HEK293T (cell line): ENCODE measurements around the gene NECTIN1.

Experiments
- CTCF ChIA-PET: fragments of 350-600 bp; formaldehyde crosslinking; extraction: SDS; loops from one replicate; lab custom pipeline; 2021; ENCODE audit warnings: antibody characterized with exemption, inconsistent platforms; lab: Yijun Ruan, JAX
- POLR2A ChIA-PET: fragments of 350-600 bp; formaldehyde crosslinking; extraction: SDS; loops from one replicate; lab custom pipeline; 2020; ENCODE audit warnings: antibody characterized with exemption, inconsistent platforms; lab: Yijun Ruan, JAX
- DNase-seq: peaks from one replicate; pipeline ENCODE4 v3.0.0; 2012; ENCODE audit warnings: mixed read lengths; ENCODE audit errors: extremely low spot score
- ARNT ChIP-seq: fragments of 450-650 bp; IDR thresholded peaks from 2 replicates; pipeline ENCODE4 v1.6.1; 2017; ENCODE audit warnings: mild to moderate bottlenecking
- BHLHE40 ChIP-seq: fragments of 450-650 bp; IDR thresholded peaks from 2 replicates; pipeline ENCODE4 v1.6.1; 2016; ENCODE audit warnings: mild to moderate bottlenecking, moderate library complexity, borderline replicate concordance
- CTBP1 ChIP-seq: fragments of 450-650 bp; IDR thresholded peaks from 2 replicates; pipeline ENCODE4 v1.6.1; 2016; ENCODE audit warnings: borderline replicate concordance
- ELF4 ChIP-seq: fragments of 450-650 bp; IDR thresholded peaks from 2 replicates; pipeline ENCODE4 v1.6.1; 2017; ENCODE audit warnings: antibody characterized with exemption
- FOXA1 ChIP-seq: fragments of 450-650 bp; IDR thresholded peaks from 2 replicates; pipeline ENCODE4 v1.6.1; 2016; ENCODE audit warnings: mild to moderate bottlenecking
- FOXK2 ChIP-seq: fragments of 450-650 bp; IDR thresholded peaks from 2 replicates; pipeline ENCODE4 v1.6.1; 2016; ENCODE audit warnings: mild to moderate bottlenecking
- FOXM1 ChIP-seq: fragments of 450-650 bp; IDR thresholded peaks from 2 replicates; pipeline ENCODE4 v1.6.1; 2017; ENCODE audit warnings: mild to moderate bottlenecking, borderline replicate concordance
- HDGF ChIP-seq: fragments of 450-650 bp; IDR thresholded peaks from 2 replicates; pipeline ENCODE4 v1.6.1; 2017; ENCODE audit warnings: antibody characterized with exemption, borderline replicate concordance
- L3MBTL2 ChIP-seq: fragments of 450-650 bp; conservative IDR thresholded peaks from 2 replicates; pipeline ENCODE4 v1.6.1; 2016; ENCODE audit warnings: mild to moderate bottlenecking
- LEF1 ChIP-seq: fragments of 450-650 bp; IDR thresholded peaks from 2 replicates; pipeline ENCODE4 v1.6.1; 2017; ENCODE audit warnings: mild to moderate bottlenecking, borderline replicate concordance
- NFRKB ChIP-seq: fragments of 450-650 bp; IDR thresholded peaks from 2 replicates; pipeline ENCODE4 v1.6.1; 2016; ENCODE audit warnings: mild to moderate bottlenecking, moderate library complexity
- PKNOX1 ChIP-seq: fragments of 450-650 bp; IDR thresholded peaks from 2 replicates; pipeline ENCODE4 v1.6.1; 2016
- SP1 ChIP-seq: fragments of 450-650 bp; IDR thresholded peaks from 2 replicates; pipeline ENCODE4 v1.6.1; 2017
- SUZ12 ChIP-seq: fragments of 450-650 bp; IDR thresholded peaks from 2 replicates; pipeline ENCODE4 v1.6.1; 2016; ENCODE audit warnings: mild to moderate bottlenecking
- TARDBP ChIP-seq: fragments of 450-650 bp; IDR thresholded peaks from 2 replicates; pipeline ENCODE4 v1.6.1; 2016
- ZNF384 ChIP-seq: fragments of 450-650 bp; IDR thresholded peaks from 2 replicates; pipeline ENCODE4 v1.6.1; 2016

NECTIN1 gene

DNA sequence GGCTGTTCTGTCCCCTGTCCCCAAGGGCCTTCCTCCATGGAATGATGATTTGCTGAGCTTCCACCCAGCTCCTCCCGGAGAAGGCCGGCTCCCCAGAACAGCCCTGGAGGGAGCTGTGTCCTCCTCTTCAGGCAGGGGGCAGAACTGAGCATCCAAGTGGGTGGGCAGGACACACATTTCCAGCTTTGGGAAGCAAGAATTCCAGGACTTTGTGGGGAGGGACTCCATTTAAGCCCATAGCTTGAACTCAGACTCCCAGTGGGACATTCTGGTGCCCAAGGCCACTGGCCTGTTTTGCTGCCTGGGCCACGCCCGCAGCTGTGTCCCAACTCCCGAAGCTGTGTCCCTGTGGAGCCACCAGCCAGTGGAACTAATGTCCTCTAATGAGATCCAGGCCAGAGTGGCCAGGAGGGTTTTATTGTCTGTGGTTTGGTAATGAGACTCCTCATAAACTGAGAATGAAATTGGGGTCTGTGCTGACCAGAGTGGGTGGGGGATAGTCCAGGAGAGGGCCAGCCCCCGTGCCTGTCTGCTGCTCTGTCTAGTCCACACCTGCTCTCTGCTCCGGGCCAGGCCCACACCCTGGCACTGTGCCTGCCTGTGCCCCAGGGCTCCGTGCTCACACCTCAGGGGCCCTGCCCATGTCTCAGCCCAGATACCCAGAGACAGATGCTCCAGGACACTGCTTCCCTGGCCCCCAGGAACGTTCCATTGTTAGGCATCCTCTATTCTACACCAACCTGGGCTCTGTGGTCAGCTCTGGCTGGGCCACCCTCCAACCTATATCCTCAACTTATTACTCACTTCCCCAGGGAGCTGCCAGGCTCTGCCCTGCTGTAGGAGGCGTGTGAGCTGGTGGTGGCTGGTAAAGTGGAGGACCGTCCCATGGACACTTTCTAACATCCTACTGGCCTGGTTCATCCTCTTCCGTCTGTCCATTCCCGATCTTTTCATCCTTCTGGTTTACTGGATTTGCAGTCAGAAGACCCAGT, 7.6 kb downstream of the NECTIN1 start:
- TF ChIP-seq FOXA1 (no peak), TARDBP (no peak), FOXK2 (no peak), ZNF384 (no peak), ARNT (no peak), LEF1 (no peak), ELF4 (no peak), NFRKB (no peak), HDGF (no peak), FOXM1 (no peak), L3MBTL2 (no peak), CTBP1 (no peak), SP1 (no peak), PKNOX1 (no peak), BHLHE40 (no peak)
- CTCF ChIA-PET = interaction anchor here (0.6 to 1.2 kb wide), 11 partner anchors 8 to 273 kb away, joined by 3 to 8 read pairs (median 3); partner anchors contain the start of gene NECTIN1
- POLR2A ChIA-PET = no interaction called here
- DNase-seq = peak; percentile 75

GRCh38 chr11:119720311-119720913, 8.6 kb downstream of the NECTIN1 start:
- TF ChIP-seq SP1 = no peak
- POLR2A ChIA-PET = no interaction called here
- DNase-seq = no peak
- CTCF ChIA-PET = interaction anchor here (0.6 to 1.2 kb wide), 8 partner anchors 9 to 38 kb away, joined by 3 to 8 read pairs (median 4); partner anchors contain the start of gene NECTIN1

DNA sequence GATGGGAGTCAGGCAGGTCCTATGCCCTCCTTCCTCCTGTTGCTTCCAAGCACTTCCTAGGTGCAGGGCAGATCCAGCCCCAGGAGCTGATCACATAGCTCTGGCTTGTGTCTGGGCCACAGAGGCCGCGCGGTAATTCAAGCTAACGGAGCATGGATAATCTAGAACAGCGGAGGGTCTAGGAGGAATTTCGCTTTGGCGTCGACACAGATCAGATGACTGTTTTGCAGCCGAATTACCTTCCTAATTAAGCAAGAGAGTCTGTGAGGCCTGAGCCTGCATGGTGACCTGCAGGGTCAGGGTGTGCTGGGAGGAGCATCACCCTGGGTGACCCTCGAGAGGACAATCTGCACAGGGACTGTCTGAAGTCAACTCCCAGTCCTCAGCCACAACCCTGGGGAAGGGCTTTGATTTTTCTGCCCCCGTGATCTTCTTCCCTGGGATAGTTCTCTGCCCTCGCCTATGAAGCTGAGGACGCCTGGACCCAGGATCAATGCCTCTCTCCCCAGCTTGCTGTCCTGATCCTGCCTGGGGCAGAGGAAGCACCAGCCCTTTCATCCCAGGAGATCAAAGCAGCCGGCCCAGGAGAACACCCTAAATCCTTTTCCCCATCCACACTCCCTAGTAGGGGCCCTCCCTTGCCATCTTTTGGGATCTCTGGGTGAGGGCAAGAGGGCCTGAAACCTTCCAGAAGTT, 11.0 kb downstream of the NECTIN1 start:
- TF ChIP-seq BHLHE40 = no peak
- TF ChIP-seq PKNOX1 = no peak
- TF ChIP-seq LEF1 = no peak
- no peak for TF ChIP-seq ARNT
- no peak for TF ChIP-seq NFRKB
- TF ChIP-seq ZNF384 = no peak
- TF ChIP-seq HDGF = no peak
- TF ChIP-seq TARDBP = no peak
- TF ChIP-seq FOXA1 = no peak
- TF ChIP-seq SUZ12 = no peak
- no peak for TF ChIP-seq ELF4
- no peak for DNase-seq
- ChIA-PET CTCF (interaction anchor here (1.0 to 2.1 kb wide), 2 partner anchors 10 to 11 kb away, joined by 3 to 8 read pairs; partner anchors contain the start of gene NECTIN1), POLR2A (no interaction called here)

- POLR2A ChIA-PET = no interaction called here
- CTCF ChIA-PET = interaction anchor here (1.0 kb wide), 1 partner anchor 9 kb away, joined by 3 read pairs; no protein-coding TSS in a partner anchor
- TF ChIP-seq TARDBP (no peak), SUZ12 (no peak), PKNOX1 (no peak)
- DNase-seq = no peak
Observed at GRCh38 chr11:119716582-119717498, 12.2 kb downstream of the NECTIN1 start.

GRCh38 chr11:119714590-119714989, 14.4 kb downstream of the NECTIN1 start:
- DNase-seq = no peak
- CTCF ChIA-PET = interaction anchor here (1.5 kb wide), 1 partner anchor 21 kb away, joined by 3 read pairs; no protein-coding TSS in a partner anchor
- TF ChIP-seq SP1 (no peak), HDGF (no peak), ZNF384 (no peak), ELF4 (no peak), L3MBTL2 (no peak), FOXM1 (no peak), ARNT (no peak), CTBP1 (no peak), BHLHE40 (no peak), FOXA1 (no peak), PKNOX1 (no peak)
- POLR2A ChIA-PET = interaction anchor here (0.6 kb wide), 1 partner anchor 96 kb away, joined by 3 read pairs; no protein-coding TSS in a partner anchor
